Effector memory CD8-positive, alpha-beta T cell (primary cell): Measurements from ENCODE around the gene CRHR2.

ENCODE experiments used
- ATAC-seq: fragments of 150-1000 bp; cut with Tn5 transposase; replicated peaks from 2 replicates; pipeline ENCODE4 v1.10.0; 2021; ENCODE audit warnings: mild to moderate bottlenecking, moderate library complexity
- DNase-seq, 3 experiments: peaks; one replicate each; pipeline ENCODE4 v3.0.0; 2021
- H3K27ac Mint-ChIP-seq, 2 donors: one replicate each; pipeline ENCODE4 v1.8.0; 2022; ENCODE audit warnings: mild to moderate bottlenecking in 2 of 2, mixed read lengths in 2 of 2, moderate library complexity in 2 of 2
- H3K27me3 Mint-ChIP-seq, 2 donors: one replicate each; pipeline ENCODE4 v1.8.0; 2022; ENCODE audit warnings: mixed read lengths in 2 of 2
- H3K36me3 Mint-ChIP-seq: one replicate; pipeline ENCODE4 v1.8.0; 2022; ENCODE audit warnings: mild to moderate bottlenecking, moderate library complexity, mixed read lengths; ENCODE audit not compliant: insufficient read depth
- H3K4me1 Mint-ChIP-seq, 2 donors: one replicate each; pipeline ENCODE4 v1.8.0; 2022; ENCODE audit warnings: low read depth in 2 of 2, mixed read lengths in 2 of 2
- H3K4me3 Mint-ChIP-seq, 2 donors: one replicate each; pipeline ENCODE4 v1.8.0; 2022; ENCODE audit warnings: mild to moderate bottlenecking in 2 of 2, mixed read lengths in 2 of 2, moderate library complexity in 2 of 2
- H3K9me3 Mint-ChIP-seq, 2 donors: one replicate each; pipeline ENCODE4 v1.8.0; 2022; ENCODE audit warnings: mixed read lengths in 2 of 2

The CRHR2 gene

GRCh38 chr7:30702200-30702599 lies 19.9 kb upstream of the CRHR2 start:
- ATAC-seq: peak; percentile 62
- Mint-ChIP-seq H3K27me3 (peaks cover 0 to 31% of the 10 kb centered on the region in 2 donors), H3K4me3 (no peak overlapping the region), H3K4me1 (peaks cover 8 to 11% of the 10 kb centered on the region in 2 donors), H3K36me3 (no peaks in the 10 kb centered on the region), H3K9me3 (no peaks in the 10 kb centered on the region), H3K27ac (peak overlapping the region in 1 of 2 donors; percentile 59)
- DNase-seq: peak; percentile 18 to 25 (median 20)

GRCh38 chr7:30700941-30701340 lies 18.7 kb upstream of the CRHR2 start:
- peaks cover 0 to 24% of the 10 kb centered on the region in 2 donors for H3K27me3 Mint-ChIP-seq
- H3K4me1 Mint-ChIP-seq: peaks cover 4 to 11% of the 10 kb centered on the region in 2 donors
- no peak overlapping the region for H3K4me3 Mint-ChIP-seq
- no peak for ATAC-seq
- H3K36me3 Mint-ChIP-seq: no peaks in the 10 kb centered on the region
- no peak for DNase-seq
- no peak overlapping the region for H3K27ac Mint-ChIP-seq
- H3K9me3 Mint-ChIP-seq: no peaks in the 10 kb centered on the region

GRCh38 chr7:30699706-30700495 lies 17.6 kb upstream of the CRHR2 start:
- Mint-ChIP-seq H3K27me3 (peaks cover 0 to 22% of the 10 kb centered on the region in 2 donors), H3K4me3 (no peak overlapping the region), H3K9me3 (no peaks in the 10 kb centered on the region), H3K27ac (no peak overlapping the region), H3K4me1 (peaks cover 4 to 11% of the 10 kb centered on the region in 2 donors), H3K36me3 (no peaks in the 10 kb centered on the region)
- no peak for DNase-seq
- no peak for ATAC-seq

GRCh38 chr7:30698481-30698880 lies 16.2 kb upstream of the CRHR2 start:
- ATAC-seq (no peak), DNase-seq (no peak)
- Mint-ChIP-seq H3K4me3 (no peak overlapping the region), H3K27me3 (peaks cover 0 to 22% of the 10 kb centered on the region in 2 donors), H3K9me3 (no peaks in the 10 kb centered on the region), H3K4me1 (peaks cover 4 to 11% of the 10 kb centered on the region in 2 donors), H3K36me3 (no peaks in the 10 kb centered on the region), H3K27ac (no peak overlapping the region)

- Mint-ChIP-seq H3K9me3 (no peaks in the 10 kb centered on the region), H3K36me3 (no peaks in the 10 kb centered on the region), H3K4me3 (no peak overlapping the region), H3K27ac (peak overlapping the region in 1 of 2 donors; percentile 44), H3K27me3 (peaks cover 0 to 22% of the 10 kb centered on the region in 2 donors), H3K4me1 (peaks cover 4 to 8% of the 10 kb centered on the region in 2 donors)
- no peak for DNase-seq
- no peak for ATAC-seq
Measured at GRCh38 chr7:30697719-30698460, 15.6 kb upstream of the CRHR2 start.

- DNase-seq: no peak
- peaks cover 0 to 45% of the 10 kb centered on the region in 2 donors for H3K27me3 Mint-ChIP-seq
- no peak for ATAC-seq
- H3K4me3 Mint-ChIP-seq: no peak overlapping the region
- H3K36me3 Mint-ChIP-seq: no peaks in the 10 kb centered on the region
- peak overlapping the region in 1 of 2 donors; percentile 46 for H3K27ac Mint-ChIP-seq
- no peaks in the 10 kb centered on the region for H3K9me3 Mint-ChIP-seq
- H3K4me1 Mint-ChIP-seq: peaks cover 0 to 4% of the 10 kb centered on the region in 2 donors
Measured at GRCh38 chr7:30694774-30695721, 12.8 kb upstream of the CRHR2 start.

- no peak overlapping the region for H3K4me3 Mint-ChIP-seq
- no peak for DNase-seq
- peaks cover 0 to 48% of the 10 kb centered on the region in 2 donors for H3K27me3 Mint-ChIP-seq
- H3K36me3 Mint-ChIP-seq: no peaks in the 10 kb centered on the region
- no peaks in the 10 kb centered on the region for H3K9me3 Mint-ChIP-seq
- H3K27ac Mint-ChIP-seq: no peak overlapping the region
- no peak for ATAC-seq
- peaks cover 0 to 4% of the 10 kb centered on the region in 2 donors for H3K4me1 Mint-ChIP-seq
Measured at GRCh38 chr7:30694218-30694745, 12.0 kb upstream of the CRHR2 start.

GRCh38 chr7:30692882-30693281 lies 10.6 kb upstream of the CRHR2 start:
- ATAC-seq (no peak), DNase-seq (no peak)
- Mint-ChIP-seq H3K27me3 (peaks cover 0 to 38% of the 10 kb centered on the region in 2 donors), H3K27ac (no peak overlapping the region), H3K36me3 (no peaks in the 10 kb centered on the region), H3K4me1 (peaks cover 0 to 5% of the 10 kb centered on the region in 2 donors), H3K4me3 (no peak overlapping the region), H3K9me3 (no peaks in the 10 kb centered on the region)

- no peaks in the 10 kb centered on the region for H3K36me3 Mint-ChIP-seq
- no peak overlapping the region for H3K27ac Mint-ChIP-seq
- H3K27me3 Mint-ChIP-seq: peaks cover 0 to 33% of the 10 kb centered on the region in 2 donors
- H3K9me3 Mint-ChIP-seq: no peaks in the 10 kb centered on the region
- ATAC-seq: no peak
- H3K4me1 Mint-ChIP-seq: peaks cover 2% of the 10 kb centered on the region in 2 donors
- DNase-seq: no peak
- H3K4me3 Mint-ChIP-seq: no peak overlapping the region
Measured at GRCh38 chr7:30692438-30692837, 10.2 kb upstream of the CRHR2 start.

- Mint-ChIP-seq H3K27me3 (peaks cover 12 to 46% of the 10 kb centered on the region in 2 donors), H3K9me3 (no peaks in the 10 kb centered on the region), H3K27ac (no peak overlapping the region), H3K4me1 (peaks cover 2 to 6% of the 10 kb centered on the region in 2 donors), H3K4me3 (no peak overlapping the region), H3K36me3 (no peaks in the 10 kb centered on the region)
- DNase-seq: no peak
- no peak for ATAC-seq
Measured at GRCh38 chr7:30690011-30690410, 7.8 kb upstream of the CRHR2 start.

GRCh38 chr7:30688718-30689221 lies 6.5 kb upstream of the CRHR2 start:
- ATAC-seq (no peak), DNase-seq (no peak)
- H3K9me3 Mint-ChIP-seq: no peaks in the 10 kb centered on the region
- H3K27ac Mint-ChIP-seq: no peak overlapping the region
- H3K36me3 Mint-ChIP-seq: no peaks in the 10 kb centered on the region
- H3K4me3 Mint-ChIP-seq: no peak overlapping the region
- H3K4me1 Mint-ChIP-seq: peaks cover 2 to 6% of the 10 kb centered on the region in 2 donors
- H3K27me3 Mint-ChIP-seq: peaks cover 25 to 59% of the 10 kb centered on the region in 2 donors

- Mint-ChIP-seq H3K36me3 (no peaks in the 10 kb centered on the region), H3K9me3 (no peaks in the 10 kb centered on the region), H3K27me3 (peaks cover 37 to 67% of the 10 kb centered on the region in 2 donors), H3K4me1 (peaks cover 6 to 11% of the 10 kb centered on the region in 2 donors), H3K4me3 (no peak overlapping the region), H3K27ac (peak overlapping the region in 1 of 2 donors; percentile 67)
- DNase-seq: no peak
- ATAC-seq: no peak
Measured at GRCh38 chr7:30687604-30688003, 5.3 kb upstream of the CRHR2 start.
